Skeletal muscle tissue (tissue), 4 donors: ENCODE measurements around the gene PCCB. TPM values are rescaled to one million over a fixed set of nuclear protein-coding genes. Genes with fewer than 3 reads are reported as not detected.
"Not testable (repeated sequence)": the region's sequence is repeated elsewhere in the genome, so short reads cannot be mapped to it uniquely, and the experiment has no call there.

ENCODE experiments used
- H3K27ac ChIP-seq: one replicate; pipeline ENCODE4 v1.7.0; 2013; ENCODE audit warnings: mild to moderate bottlenecking, low read depth, low read length, inconsistent platforms
- H3K27me3 ChIP-seq, 3 donors: one replicate each; pipeline ENCODE4 v1.7.0; 2013; ENCODE audit warnings: low read length in 3 of 3; ENCODE audit not compliant: control insufficient read depth in 3 of 3, insufficient read depth in 3 of 3
- H3K36me3 ChIP-seq, 3 donors: one replicate each; pipeline ENCODE4 v1.7.0; 2013; ENCODE audit warnings: low read length in 3 of 3; ENCODE audit not compliant: control insufficient read depth in 3 of 3, insufficient read depth in 3 of 3
- H3K4me1 ChIP-seq, 3 donors: one replicate each; pipeline ENCODE4 v1.7.0; 2013; ENCODE audit warnings: low read length in 3 of 3, mild to moderate bottlenecking in 3 of 3; ENCODE audit not compliant: control insufficient read depth in 3 of 3, insufficient read depth in 3 of 3
- H3K4me3 ChIP-seq, 3 donors: one replicate each; pipeline ENCODE4 v1.7.0; 2013; ENCODE audit warnings: low read length in 3 of 3
- H3K9ac ChIP-seq, 3 donors: one replicate each; pipeline ENCODE4 v1.7.0; 2013; ENCODE audit warnings: low read length in 3 of 3, mild to moderate bottlenecking in 3 of 3, moderate library complexity in 2 of 3, low read depth in 1 of 3
- H3K9me3 ChIP-seq, 3 donors: one replicate each; pipeline ENCODE4 v1.7.0; 2013; ENCODE audit warnings: low read length in 3 of 3; ENCODE audit not compliant: control insufficient read depth in 3 of 3
- total RNA-seq: library from RNA; depleted of rRNA; stranded (reverse); fragments of >200 nt; gene quantifications from one replicate; pipeline ENCODE4 v1.2.3, GENCODE V29; 2014
- donor health status: Osteomylitis.

The PCCB gene
- total RNA-seq = 34.4 TPM

DNA sequence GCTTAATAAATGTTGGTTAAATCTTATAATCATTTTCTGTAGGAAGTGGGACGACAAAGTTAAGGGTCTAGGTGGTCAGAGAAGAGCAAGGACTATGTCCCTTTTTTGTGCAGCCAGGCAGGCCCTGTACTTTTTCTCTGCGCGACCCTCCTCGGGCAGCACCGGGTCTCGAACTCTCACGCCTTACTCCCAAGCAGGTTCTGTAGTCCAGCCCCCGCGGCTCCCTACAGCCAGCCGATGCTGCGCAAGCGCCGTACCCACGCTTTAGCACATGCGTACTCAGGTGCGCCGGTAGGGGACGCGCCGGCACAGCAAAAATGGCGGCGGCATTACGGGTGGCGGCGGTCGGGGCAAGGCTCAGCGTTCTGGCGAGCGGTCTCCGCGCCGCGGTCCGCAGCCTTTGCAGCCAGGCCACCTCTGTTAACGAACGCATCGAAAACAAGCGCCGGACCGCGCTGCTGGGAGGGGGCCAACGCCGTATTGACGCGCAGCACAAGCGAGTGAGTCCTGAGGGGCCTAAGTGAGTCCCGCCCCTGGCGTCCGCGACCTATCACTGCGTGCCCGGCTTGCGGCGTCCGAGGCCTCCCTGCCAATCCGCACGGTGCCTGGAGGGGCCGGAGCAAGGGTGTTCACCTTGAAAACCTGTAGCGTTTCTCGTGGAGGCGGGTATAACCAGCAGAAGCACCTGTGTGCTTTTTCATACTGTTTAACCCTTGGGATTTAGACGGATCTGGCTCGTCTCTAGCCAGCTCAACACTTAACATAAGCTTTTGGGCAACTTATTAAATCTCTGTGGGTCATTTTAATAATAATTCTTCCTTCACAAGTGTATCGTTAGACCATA lies at the start of gene PCCB:
PCCB (plus strand) TSS at position 282 of the 844 bp plus-strand sequence; CDS start at position 318, 36 bp downstream.
- H3K9ac ChIP-seq = peak within 1 kb of the TSS; percentile 87 to 90 (median 89)
- H3K27ac ChIP-seq = peak within 1 kb of the TSS; percentile 89
- peaks cover 0 to 2% (median 0%) of the 10 kb centered on the region in 3 donors for H3K36me3 ChIP-seq
- H3K9me3 ChIP-seq = no peaks in the 10 kb centered on the region
- H3K4me1 ChIP-seq = peaks cover 16 to 21% (median 18%) of the 10 kb centered on the region in 3 donors
- H3K4me3 ChIP-seq = peak within 1 kb of the TSS; percentile 74 to 93 (median 88)
- no peaks in the 10 kb centered on the region for H3K27me3 ChIP-seq

DNA sequence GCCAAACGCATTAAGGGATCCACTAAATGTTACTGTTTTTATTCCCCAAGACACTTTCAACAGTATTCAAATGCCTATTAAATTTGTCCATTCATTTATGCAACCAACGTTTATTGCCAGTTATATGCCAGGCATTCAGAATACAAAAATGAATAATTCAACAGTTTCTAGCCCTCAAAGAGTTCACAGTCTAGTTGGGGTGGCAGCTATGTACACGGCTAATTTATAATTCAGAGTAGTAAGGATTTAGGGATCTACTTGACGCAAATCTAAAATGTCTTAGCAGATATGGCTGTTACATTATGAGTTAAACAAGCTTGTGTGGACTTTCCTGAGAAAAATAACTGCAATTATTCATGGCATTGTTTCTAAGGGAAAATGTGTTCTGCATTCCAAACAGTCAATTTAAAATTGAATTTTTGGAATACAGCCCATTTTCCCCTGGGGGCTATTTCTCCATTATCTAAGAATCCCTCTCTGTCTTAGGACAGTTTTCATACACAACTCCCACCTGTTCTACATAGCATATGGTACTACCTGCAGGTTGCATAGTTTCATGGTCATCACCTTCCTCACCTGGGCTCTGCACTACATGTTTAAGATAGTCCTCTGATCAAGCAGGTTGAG lies 42.5 kb upstream of the PCCB start:
- Histone ChIP-seq H3K9me3 (no peaks in the 10 kb centered on the region), H3K36me3 (no peaks in the 10 kb centered on the region), H3K4me1 (no peaks in the 10 kb centered on the region), H3K9ac (no peak overlapping the region), H3K4me3 (no peak overlapping the region), H3K27ac (no peak overlapping the region), H3K27me3 (peaks cover 0 to 3% (median 0%) of the 10 kb centered on the region in 3 donors)

DNA sequence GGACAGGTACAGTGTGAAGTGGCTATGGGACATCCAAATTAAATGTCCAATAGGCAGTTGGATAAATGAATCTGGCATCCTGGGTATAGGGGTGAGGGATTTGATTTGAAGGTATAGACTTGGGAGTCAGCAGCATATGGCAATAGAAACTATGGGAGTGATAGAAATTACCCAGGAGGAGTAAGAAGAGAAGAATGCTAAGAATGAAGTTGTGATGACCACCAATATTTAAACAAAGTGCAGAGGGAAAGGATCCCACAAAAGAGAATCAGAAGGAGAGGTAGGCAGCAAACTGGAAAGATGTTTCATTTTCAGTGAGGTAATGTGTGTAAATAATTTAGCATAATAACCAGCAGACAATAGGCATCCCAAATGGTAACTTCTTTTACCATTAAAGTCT lies 40.2 kb upstream of the PCCB start:
- no peaks in the 10 kb centered on the region for H3K4me1 ChIP-seq
- no peaks in the 10 kb centered on the region for H3K36me3 ChIP-seq
- no peak overlapping the region for H3K4me3 ChIP-seq
- peaks cover 0 to 3% (median 0%) of the 10 kb centered on the region in 3 donors for H3K27me3 ChIP-seq
- H3K9ac ChIP-seq = no peak overlapping the region
- H3K27ac ChIP-seq = no peak overlapping the region
- H3K9me3 ChIP-seq = no peaks in the 10 kb centered on the region

DNA sequence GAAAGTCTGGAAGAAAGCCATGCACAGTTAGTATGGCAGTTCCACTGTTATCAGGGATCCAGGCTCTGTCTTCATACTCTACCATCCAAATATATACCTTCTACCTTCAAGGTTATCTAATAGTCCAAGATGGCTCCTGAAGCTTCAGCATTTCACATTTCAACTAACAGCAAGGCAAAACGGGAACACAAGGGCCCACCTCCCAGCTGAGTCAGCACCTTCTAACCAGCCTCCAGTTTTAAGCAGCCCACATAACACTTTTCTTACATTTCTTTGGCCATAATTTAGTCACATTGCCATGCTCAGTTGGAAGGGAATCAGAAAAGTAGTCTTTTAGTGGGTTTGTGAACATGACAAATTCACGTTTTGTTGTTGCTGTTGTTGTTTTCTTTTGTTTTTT lies 38.6 kb upstream of the PCCB start:
- Histone ChIP-seq H3K9me3 (no peaks in the 10 kb centered on the region), H3K4me3 (no peak overlapping the region), H3K27me3 (peaks cover 0 to 3% (median 0%) of the 10 kb centered on the region in 3 donors), H3K27ac (no peak overlapping the region), H3K36me3 (no peaks in the 10 kb centered on the region), H3K4me1 (no peaks in the 10 kb centered on the region), H3K9ac (no peak overlapping the region)

DNA sequence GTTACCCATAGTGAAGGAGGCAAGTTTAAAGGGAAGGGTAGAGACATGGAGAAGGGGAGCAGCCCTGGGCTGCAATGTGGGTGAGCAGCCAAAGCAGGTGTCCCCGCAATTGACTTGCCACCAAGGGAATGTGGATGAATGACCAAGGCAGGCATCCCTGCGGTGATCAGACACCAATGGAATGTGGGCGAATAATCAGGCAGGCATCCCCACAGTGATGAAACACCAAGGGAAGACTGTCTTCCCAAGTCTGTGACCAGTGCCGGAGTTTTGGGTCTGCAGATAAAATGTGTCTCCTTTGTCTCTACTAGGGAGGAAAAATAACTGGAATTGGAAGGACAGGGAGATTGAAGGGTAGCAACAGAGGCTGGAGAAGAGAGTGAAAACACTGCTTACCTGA lies 27.4 kb upstream of the PCCB start:
- H3K36me3 ChIP-seq, H3K4me3 ChIP-seq, H3K9me3 ChIP-seq, H3K9ac ChIP-seq, H3K27ac ChIP-seq, H3K27me3 ChIP-seq, H3K4me1 ChIP-seq: not testable (repeated sequence)

DNA sequence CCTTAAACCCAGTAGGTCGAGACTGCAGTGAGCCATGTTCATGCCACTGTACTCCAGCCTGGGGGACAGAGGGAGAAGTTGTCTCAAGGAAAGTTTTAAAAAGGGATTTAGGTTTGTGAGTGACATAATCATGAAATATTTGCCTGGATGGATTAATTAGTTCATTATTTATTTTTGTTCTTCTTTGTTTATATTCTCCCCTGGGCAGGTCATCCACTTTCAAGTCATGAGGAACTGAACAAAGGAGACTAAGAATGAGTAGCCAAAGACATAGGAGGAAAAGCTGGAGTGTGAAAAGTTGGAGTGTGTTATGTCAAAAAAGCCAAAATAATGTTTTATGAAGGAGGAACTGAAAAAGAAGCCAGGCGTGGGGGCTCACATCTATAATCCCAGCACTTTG lies 17.7 kb upstream of the PCCB start:
- Histone ChIP-seq H3K27me3 (no peaks in the 10 kb centered on the region), H3K4me1 (no peaks in the 10 kb centered on the region), H3K36me3 (no peaks in the 10 kb centered on the region), H3K27ac (no peak overlapping the region), H3K4me3 (no peak overlapping the region), H3K9ac (no peak overlapping the region), H3K9me3 (no peaks in the 10 kb centered on the region)

DNA sequence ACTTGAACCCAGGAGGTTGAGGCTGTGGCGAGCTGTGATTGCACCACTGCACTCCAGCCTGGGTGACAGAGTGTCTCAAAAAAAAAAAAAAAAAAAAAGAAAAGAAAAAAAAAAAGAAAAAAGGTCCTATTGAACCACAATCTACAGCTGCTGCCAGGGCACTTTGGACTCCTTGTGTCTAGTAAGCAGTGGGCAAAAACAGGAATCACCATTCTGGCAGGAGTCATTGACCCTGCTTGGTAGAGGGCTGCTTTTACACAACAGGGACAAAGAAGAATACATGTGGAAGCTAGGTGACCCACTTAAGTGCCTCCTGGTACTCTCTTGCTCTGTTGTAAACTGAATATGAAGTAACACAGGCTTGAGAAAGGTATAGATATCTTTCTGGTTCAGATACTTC lies 14.6 kb upstream of the PCCB start:
- Histone ChIP-seq H3K4me3 (no peak overlapping the region), H3K4me1 (no peaks in the 10 kb centered on the region), H3K27me3 (no peaks in the 10 kb centered on the region), H3K36me3 (no peaks in the 10 kb centered on the region), H3K9me3 (no peaks in the 10 kb centered on the region), H3K9ac (no peak overlapping the region), H3K27ac (no peak overlapping the region)

DNA sequence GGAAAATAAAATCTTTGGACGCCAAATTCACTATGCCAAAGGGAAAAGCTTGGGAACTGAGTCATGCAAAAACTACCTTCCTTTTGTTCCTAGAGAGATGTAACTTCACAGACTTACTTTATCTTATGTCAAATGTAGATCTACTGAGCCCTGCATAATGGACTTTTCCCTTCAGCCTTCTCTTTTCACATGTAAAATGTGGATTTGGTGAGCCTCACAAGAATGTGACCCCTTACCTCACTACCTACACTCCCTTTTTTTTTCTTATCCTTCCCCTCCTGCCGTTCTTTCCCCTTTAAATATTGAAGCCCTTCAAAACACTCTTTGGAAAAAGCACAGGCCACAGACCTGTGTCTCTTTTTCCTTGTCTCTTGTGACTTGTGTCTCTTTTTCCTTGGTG lies 14.0 kb upstream of the PCCB start:
- Histone ChIP-seq H3K4me1 (no peaks in the 10 kb centered on the region), H3K27ac (no peak overlapping the region), H3K4me3 (no peak overlapping the region), H3K9ac (no peak overlapping the region), H3K9me3 (no peaks in the 10 kb centered on the region), H3K36me3 (no peaks in the 10 kb centered on the region), H3K27me3 (no peaks in the 10 kb centered on the region)

DNA sequence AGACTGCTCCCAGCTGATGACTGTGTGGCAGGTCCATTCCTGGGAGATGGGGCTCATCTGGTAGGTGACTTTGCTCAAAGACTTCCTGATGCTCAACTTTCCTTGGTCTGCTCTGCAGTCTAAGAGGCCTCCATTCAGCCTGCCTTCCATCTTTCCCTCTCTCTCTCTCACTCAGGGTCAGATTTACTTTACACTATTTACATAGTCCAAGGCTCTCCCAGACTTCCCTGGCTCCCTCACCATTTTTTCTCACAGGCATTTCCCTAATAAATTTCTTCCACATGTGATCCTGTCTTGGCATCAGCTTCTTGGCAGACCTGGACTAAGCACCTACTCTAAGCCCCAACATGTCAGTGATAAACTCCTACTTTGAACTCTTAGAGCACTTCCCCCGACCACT lies 13.0 kb upstream of the PCCB start:
- H3K9me3 ChIP-seq = no peaks in the 10 kb centered on the region
- no peaks in the 10 kb centered on the region for H3K36me3 ChIP-seq
- H3K4me1 ChIP-seq = no peaks in the 10 kb centered on the region
- H3K4me3 ChIP-seq = no peak overlapping the region
- H3K27ac ChIP-seq = no peak overlapping the region
- no peaks in the 10 kb centered on the region for H3K27me3 ChIP-seq
- H3K9ac ChIP-seq = no peak overlapping the region

DNA sequence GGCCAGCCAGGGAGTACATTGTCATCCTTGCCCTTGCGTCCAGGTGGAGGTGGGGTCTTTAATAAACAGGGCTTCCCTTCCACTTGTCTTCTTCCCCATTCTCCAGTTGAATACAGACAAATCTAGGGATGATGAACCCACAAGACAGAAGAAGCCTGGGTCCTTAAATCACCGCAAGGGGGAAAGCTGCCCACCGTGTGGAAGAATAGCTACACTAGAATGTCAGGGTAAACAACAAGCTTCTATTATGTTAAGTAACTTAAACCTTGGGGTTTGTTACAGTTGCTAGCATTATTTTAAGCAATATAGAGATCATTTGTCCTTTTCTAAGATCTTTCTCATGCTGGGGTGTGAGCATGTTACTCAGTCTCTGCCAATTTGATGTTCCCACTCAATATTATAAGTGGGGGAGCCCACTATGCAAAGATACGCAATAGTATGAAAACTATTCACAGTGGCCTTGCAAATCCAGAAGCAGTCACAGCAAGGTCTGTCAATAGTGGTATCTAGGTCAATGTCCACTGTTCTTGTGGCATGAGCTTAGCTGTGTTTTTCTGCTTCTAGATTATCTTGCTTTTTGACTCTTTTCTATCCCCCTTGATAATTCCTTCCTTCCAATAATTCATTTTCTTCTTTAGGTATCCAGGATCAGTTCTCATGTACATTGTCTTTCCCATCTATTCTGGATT lies 12.0 kb upstream of the PCCB start:
- Histone ChIP-seq H3K36me3 (no peaks in the 10 kb centered on the region), H3K27me3 (no peaks in the 10 kb centered on the region), H3K27ac (no peak overlapping the region), H3K9me3 (no peaks in the 10 kb centered on the region), H3K4me3 (no peak overlapping the region), H3K4me1 (no peaks in the 10 kb centered on the region), H3K9ac (no peak overlapping the region)
